Activated T-helper 1 cell treated with anti-CD3 and anti-CD28 coated beads, Interleukin-2, amount 50 U/mL, for 16 hours (primary cell): Measurements from ENCODE around the gene FAM83C.

Experiments
- DNase-seq, 2 donors: peaks; one replicate each; pipeline ENCODE4 v3.0.0-alpha.2; 2020; ENCODE audit warnings: low read depth in 1 of 2, low spot score in 1 of 2

The FAM83C gene

GRCh38 chr20:35238735-35239134 lies 53.5 kb downstream of the FAM83C start:
- DNase-seq = no peak

GRCh38 chr20:35238170-35238569 lies 54.1 kb downstream of the FAM83C start:
- DNase-seq = no peak

GRCh38 chr20:35237486-35237885 lies 54.7 kb downstream of the FAM83C start:
- no peak for DNase-seq

GRCh38 chr20:35235881-35236280 lies 56.3 kb downstream of the FAM83C start:
- no peak for DNase-seq
